DND-41 (cell line): ENCODE results near the gene FHOD3.

Experiments
- EZH2 ChIP-seq: IDR thresholded peaks from 3 replicates; pipeline ENCODE4 v1.6.1; 2012; ENCODE audit warnings: borderline replicate concordance, low read depth, mild to moderate bottlenecking, moderate library complexity, low read length, inconsistent platforms; ENCODE audit not compliant: severe bottlenecking
- TF ChIP-seq, protein P1 (sequence below): IDR thresholded peaks from 2 replicates; pipeline ENCODE4 v1.5.1; 2012; ENCODE audit warnings: borderline replicate concordance, low read length, moderate library complexity, mild to moderate bottlenecking; ENCODE audit not compliant: poor library complexity, severe bottlenecking; ENCODE audit errors: extremely low read depth

DNA sequence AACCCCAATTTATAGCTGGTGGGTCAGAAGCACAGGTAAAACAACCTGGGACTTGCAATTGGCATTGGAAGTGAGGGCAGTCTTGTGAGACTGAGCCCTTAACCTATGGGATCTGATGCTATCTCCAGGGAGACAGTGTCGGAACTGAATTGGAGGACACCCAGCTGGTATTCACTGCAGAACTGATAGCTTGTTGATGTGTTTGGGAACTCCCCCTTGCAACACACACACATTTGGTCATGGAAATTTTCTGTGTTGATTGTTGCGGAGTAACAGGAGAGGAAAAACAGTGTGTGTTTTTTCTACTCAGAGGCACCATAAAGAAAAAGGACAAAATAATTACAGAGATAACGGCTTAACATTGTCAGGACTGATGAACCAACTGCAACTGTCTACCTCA, 515.2 kb downstream of the FHOD3 start:
- TF ChIP-seq, protein P1, sequence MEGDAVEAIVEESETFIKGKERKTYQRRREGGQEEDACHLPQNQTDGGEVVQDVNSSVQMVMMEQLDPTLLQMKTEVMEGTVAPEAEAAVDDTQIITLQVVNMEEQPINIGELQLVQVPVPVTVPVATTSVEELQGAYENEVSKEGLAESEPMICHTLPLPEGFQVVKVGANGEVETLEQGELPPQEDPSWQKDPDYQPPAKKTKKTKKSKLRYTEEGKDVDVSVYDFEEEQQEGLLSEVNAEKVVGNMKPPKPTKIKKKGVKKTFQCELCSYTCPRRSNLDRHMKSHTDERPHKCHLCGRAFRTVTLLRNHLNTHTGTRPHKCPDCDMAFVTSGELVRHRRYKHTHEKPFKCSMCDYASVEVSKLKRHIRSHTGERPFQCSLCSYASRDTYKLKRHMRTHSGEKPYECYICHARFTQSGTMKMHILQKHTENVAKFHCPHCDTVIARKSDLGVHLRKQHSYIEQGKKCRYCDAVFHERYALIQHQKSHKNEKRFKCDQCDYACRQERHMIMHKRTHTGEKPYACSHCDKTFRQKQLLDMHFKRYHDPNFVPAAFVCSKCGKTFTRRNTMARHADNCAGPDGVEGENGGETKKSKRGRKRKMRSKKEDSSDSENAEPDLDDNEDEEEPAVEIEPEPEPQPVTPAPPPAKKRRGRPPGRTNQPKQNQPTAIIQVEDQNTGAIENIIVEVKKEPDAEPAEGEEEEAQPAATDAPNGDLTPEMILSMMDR: no peak
- TF ChIP-seq EZH2: no peak
